ENCODE results near the gene PHLDA2.

PHLDA2 gene

DNA sequence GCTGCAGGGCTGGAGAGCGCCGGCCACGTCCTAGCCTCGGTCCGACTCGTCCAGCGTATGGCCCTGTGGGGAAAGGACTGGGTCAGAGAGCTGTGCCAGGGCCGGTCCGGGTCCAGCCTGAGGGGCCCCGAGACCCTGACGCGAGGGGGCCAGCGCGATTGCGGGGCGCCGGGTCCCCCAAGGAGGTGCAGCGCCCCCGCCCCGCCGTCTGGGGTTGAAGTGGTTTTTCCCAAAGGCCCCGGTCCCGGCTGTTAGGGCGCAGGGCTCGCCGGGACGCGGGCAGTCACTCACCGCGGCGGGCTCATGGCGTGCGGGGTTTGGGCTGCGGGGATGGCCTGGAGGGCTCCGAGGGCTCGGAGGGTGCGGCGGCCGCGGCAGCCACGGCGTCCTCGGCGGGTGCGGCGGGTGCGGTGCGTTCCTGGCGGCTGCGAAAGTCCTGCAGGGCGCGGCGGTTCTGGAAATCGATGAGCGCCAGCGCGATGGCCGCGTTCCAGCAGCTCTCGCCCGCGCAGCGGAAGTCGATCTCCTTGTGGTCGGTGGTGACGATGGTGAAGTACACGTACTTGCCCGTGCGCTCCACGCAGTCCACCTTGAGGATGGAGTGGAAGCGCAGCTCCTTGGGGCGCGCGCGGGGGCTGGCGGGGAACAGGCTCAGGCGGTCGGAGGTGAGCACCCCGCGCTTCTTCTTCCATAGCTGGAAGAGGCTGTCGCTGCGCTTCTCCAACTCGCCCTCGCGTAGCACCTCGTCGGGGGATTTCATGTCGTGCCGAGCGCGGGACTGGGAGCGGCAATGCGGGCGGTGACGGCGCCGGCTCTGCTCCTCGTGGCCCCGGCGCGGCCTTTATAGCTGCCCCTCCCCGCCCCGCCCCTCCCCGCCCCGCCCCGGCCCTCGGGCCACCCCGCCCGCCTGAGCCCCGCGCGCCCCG, at the start of gene PHLDA2:
Gene PHLDA2, minus strand, starts transcription at position 816 of the 926 bp plus-strand sequence. Its CDS starts 56 bp downstream, at position 760.
- no peak for DNase-seq

DNA sequence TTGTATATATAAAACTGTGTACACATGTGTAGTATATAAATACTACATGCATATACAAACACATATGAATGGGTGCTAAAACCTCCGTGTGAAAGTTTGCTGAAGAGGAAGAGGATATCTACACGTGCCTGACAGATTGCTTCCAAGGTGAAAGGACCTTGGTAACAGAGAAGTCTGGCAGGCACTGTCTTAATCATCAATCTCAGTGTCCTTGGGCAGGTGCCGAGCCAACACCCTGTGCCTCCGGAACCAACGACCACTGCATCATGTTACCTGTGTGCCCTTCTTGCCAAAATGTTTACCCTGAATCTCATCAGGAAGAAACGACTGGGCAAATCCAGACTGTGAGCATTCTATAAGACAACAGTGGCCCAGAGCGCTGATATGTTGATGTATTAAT, 47.9 kb upstream of the PHLDA2 start:
- no peak for DNase-seq

- DNase-seq = no peak
Observed at GRCh38 chr11:2976294-2977063, 47.3 kb upstream of the PHLDA2 start.

DNA sequence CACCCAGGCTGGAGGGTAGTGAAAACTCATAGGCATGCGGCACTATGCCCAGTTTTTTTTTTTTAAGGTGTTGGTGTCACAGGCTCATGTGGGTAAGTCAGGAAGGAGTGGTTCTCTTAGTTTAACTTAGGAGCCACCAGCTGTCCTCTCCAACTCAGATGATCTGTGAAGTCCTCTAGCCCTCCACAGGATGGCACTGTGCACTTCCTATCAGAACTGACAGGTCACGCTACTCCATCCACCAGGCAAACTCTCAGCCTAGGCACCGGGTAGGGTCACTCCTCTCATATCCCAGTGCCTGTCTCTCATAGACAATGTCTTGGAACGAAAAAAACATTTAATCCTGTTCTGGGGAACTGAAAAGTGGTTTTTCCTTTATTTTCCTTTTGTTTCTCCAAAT, 46.4 kb upstream of the PHLDA2 start:
- DNase-seq = peak; percentile 37 to 59

- DNase-seq = no peak
Observed at GRCh38 chr11:2974272-2974671, 45.1 kb upstream of the PHLDA2 start.

DNA sequence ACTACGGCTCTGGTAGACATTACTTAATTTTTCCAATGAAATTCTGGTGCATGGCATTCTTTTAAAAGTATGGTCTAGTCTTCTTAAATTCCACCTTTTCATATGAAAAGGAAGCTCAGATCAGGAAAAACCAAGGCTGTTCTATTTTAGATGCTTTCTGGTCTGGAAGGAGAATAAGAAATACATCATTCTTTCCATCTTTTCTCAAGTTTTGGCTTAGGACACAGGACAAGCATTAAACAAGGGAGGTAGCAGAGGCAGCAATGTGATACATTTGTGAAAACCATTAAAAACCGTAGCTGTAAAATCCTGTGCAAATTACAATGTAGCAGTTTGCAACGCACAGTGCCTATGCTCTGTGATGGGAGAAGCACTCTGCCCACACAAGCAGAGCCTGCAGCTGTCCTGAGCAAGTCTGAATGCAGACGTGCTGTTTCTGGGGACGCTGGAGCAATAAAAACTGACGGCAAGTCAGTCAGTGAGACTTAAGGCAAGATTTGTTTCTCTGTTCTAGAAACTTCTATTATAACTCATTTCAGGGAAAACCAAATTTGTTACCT, 39.2 kb upstream of the PHLDA2 start:
- no peak for DNase-seq

DNA sequence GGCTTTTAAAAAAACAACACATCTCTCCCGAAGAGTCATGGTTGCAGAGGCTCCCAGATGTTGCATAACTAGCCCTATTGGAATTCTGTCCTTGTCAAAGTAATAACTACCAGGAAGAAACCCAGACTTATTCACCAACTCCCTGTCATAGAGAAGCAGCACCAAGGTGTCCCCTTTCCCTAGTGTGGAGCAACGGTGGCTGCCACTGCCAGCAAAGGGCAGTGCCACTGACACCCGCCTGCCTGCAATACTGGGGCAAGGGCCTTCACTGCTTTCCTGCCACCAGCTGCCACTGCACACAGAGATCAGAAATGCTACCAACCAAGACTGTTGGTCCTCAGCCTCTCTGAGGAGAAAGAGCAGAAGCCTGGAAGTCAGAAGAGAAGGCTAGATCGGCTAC, 35.6 kb upstream of the PHLDA2 start:
- DNase-seq = no peak

DNA sequence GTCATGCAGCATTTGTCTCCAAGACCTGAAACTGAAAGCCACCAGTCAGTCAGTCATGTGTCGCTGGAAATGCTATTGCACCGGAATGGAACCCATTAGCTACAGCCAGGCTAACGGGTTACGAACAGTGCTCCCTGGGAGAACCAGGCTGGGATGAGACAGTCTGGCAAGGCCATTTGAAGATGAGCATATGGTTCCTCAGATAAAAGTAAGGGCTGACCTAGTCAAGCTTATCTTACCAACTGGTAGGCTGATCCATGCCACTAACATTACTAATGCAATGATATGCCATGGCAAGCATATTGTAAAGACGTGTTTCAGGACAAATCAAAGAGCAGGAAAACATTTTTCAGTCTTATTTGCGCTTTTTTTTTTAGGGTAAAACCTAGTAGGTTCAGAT, 34.5 kb upstream of the PHLDA2 start:
- DNase-seq = no peak

GRCh38 chr11:2963112-2963754, 34.0 kb upstream of the PHLDA2 start:
- DNase-seq = no peak

GRCh38 chr11:2961080-2961479, 31.9 kb upstream of the PHLDA2 start:
- no peak for DNase-seq

DNA sequence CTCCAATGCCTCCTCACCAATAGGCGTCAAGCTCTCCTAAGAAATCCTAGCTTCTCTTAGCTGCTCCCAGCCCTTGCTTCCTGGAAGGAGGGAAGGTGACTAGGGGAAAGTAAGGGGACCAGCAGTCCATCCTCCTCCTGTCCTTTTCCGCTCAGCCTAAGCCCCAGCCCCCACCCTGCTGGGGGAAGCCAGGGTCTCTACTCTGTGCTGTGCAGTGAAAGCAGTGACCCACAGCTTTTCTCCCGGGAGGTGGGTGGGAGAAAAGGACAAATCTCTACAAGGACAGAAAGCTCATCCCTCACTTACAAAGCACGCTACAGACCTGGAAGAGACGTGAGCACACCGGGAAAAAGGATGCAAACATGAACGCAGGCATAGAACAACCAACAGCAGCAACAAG, 30.9 kb upstream of the PHLDA2 start:
- no peak for DNase-seq

DNA sequence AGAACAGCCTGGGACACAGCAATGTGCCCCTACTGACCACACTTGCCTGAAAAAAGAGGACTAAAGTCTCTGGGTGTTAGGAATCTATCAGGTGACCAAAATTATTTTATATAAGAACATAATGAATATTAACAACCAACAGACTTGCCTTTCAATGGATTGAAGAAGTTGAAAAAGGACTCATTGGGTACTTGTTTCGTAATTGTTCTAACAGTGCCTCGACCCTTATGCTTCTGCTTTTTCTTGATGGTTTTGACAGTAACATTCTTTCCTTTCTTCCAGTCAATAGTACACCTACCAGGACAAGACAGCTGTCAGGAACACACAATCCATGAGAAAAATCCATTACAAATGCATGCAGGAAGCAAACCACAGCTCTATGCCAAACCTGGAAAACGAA, 29.0 kb upstream of the PHLDA2 start:
- no peak for DNase-seq

GRCh38 chr11:2955906-2956476, 26.8 kb upstream of the PHLDA2 start:
- no peak for DNase-seq

- DNase-seq = no peak
Observed at GRCh38 chr11:2954263-2954662, 25.0 kb upstream of the PHLDA2 start.

DNA sequence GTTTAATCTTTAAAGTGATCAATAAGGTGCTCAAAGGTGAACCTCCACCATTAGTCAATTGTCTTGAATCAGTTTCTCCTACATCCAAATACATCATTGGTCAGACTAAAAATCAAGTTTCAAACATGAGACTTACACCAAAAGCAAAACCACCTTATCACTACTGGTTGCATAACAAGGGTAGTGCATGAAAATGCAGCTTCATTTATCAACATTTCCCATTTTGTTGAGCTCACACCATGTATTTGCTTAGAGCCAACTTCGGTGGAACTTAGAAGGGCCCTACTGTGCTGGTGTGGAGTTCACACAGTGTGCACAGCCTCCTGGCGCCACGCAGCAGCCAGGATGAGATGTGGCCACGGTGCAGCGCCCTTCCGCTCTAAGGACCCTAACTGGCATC, 23.1 kb upstream of the PHLDA2 start:
- DNase-seq = no peak

DNA sequence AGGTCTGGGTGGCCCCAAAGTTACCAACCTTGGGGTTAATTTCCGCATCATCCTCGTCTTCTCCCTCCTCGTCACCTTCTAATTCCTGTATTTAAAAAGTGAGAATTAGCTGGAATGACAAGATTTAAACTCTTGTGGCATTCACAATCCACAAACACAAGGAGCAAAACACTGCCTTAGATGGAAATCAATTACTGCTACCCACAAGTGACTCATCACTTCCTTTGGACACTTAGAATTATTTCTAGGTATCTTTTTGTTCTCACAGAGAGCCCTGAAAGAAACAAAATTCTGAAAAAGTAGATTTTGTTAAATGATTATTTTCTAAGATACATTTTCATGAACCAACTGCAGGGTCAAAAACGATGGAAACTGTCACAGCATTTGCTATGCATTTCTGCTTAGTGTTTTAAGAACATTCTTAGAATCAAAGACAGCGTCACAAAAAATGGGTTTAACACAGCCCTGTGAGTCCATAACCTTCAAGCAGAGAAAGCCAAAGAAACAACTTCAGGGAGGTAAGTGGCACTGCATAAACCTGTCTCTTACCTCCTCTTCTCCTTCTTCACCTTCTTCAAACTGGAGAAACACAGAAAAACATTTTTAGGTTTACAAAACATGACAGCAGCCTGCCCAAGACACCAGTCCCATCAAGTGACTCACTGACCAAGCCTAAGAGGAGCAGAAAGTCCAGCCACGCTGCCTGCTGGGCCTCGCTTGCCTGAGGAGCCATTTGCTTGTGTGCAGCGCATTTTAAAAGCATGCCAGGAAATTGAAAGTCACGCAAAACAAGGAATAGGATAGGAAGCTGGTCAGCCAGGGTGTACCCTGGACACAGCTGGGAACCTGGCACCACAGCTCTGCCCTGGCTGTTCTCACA, 22.3 kb upstream of the PHLDA2 start:
- DNase-seq = no peak

DNA sequence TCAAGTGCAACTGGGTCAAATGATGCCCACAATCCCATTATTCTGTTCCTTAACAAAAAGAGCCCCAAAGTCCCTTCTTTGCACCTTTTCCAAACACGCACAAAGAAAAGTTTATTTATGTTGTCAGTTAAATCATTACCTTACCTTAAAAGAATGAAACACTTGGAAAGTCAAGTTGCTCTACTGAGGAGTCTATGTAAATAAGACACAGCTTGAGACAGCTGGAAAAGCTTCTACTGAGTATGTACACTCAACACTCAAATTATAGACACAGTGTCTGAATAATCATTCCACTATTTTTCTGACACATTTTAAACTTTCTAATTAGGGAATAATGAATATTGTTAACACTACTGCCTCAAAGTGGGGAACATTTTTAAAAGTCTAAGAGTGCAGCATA, 21.6 kb upstream of the PHLDA2 start:
- no peak for DNase-seq

GRCh38 chr11:2949920-2950319, 20.7 kb upstream of the PHLDA2 start:
- DNase-seq = no peak

DNA sequence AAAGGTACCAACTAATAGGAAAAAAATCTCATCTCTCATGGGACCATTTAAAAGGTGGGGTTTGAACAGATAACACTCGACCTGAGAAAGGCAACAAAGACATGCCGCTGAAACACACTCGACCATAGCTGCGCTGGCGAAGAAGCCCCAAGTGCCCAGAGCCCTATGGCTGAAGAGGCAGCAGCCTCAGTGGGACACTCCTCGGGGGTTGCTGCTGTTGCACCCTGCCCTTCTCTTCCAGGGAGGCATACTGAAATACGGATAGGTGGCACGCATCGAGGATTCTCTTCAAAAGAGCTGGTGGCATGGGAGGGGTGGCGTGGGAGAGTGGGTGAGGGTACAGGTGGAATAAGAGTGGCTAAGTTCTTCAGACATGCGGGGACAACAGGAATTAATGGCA, 18.5 kb upstream of the PHLDA2 start:
- no peak for DNase-seq

- no peak for DNase-seq
Observed at GRCh38 chr11:2945757-2946287, 16.6 kb upstream of the PHLDA2 start.

DNA sequence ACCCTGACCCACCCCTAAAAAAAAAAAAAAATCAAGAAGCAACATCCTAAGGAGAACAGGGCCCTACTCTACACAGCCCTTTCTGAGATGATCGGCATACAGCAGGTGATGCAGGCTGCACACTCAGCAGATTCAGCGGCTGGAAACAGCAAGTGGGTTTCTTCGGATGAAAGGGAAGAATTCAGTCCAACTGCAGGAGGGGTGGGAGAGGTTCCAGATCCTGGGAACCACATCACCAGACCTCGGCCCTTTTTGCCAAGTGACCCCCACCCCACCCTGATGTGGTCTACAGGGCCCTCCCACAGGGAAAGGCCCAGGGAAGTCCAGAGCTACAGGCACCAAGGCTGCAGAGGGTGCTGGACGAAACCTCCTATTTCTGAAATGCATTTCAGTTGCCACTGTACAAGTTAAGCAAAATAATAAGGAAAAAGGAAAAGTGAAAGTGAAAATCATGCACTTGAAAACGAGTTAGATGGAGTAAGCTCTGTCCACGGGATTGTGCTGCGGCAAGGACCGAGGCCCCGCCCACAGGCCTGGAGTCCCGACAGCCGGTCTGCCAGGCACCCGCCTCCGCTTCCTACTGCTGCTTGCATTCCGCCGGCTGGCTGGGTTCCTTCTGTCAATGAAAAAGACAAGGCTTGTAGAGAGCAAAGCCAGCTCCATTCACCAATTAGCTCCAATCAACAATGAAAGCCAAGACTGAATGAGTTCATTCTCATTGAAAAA, 16.0 kb upstream of the PHLDA2 start:
- peak; percentile 78 to 95 for DNase-seq
